ENCODE data around the gene TMEM132D.

The TMEM132D gene

DNA sequence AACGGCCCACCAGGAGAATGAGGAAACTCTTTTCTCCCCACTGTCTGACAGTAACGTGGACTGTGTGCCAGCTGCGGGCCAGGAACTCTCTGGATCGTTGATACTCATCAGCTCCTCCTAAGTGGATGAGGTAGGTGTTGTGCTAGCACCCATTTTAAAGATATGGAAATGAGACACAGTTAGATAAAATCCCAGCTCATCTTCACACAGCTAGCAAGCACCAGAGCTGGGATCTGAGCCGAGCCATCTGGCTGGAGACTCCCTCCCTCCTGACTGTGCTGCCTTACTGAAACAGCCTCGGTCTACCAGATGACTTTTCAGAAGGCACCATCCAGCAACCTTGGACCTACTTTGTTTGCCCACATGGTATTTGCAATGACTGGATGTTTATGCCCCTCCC lies 49.2 kb downstream of the TMEM132D start:
- TF ChIP-seq, protein P1, sequence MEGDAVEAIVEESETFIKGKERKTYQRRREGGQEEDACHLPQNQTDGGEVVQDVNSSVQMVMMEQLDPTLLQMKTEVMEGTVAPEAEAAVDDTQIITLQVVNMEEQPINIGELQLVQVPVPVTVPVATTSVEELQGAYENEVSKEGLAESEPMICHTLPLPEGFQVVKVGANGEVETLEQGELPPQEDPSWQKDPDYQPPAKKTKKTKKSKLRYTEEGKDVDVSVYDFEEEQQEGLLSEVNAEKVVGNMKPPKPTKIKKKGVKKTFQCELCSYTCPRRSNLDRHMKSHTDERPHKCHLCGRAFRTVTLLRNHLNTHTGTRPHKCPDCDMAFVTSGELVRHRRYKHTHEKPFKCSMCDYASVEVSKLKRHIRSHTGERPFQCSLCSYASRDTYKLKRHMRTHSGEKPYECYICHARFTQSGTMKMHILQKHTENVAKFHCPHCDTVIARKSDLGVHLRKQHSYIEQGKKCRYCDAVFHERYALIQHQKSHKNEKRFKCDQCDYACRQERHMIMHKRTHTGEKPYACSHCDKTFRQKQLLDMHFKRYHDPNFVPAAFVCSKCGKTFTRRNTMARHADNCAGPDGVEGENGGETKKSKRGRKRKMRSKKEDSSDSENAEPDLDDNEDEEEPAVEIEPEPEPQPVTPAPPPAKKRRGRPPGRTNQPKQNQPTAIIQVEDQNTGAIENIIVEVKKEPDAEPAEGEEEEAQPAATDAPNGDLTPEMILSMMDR (IDR thresholded peaks at IDR 0.05) = no peak
- Mint-ChIP-seq H3K27me3 (ENCODE audit: low read depth, poor library complexity) (peaks cover 2% of the 10 kb centered on the region), H3K4me1 (peaks cover 35% of the 10 kb centered on the region), H3K9me3 (no peaks in the 10 kb centered on the region), H3K36me3 (ENCODE audit: low read depth) (no peaks in the 10 kb centered on the region), H3K27ac (peak overlapping the region; percentile 86), H3K4me3 (no peak overlapping the region)
- no peak for DNase-seq

DNA sequence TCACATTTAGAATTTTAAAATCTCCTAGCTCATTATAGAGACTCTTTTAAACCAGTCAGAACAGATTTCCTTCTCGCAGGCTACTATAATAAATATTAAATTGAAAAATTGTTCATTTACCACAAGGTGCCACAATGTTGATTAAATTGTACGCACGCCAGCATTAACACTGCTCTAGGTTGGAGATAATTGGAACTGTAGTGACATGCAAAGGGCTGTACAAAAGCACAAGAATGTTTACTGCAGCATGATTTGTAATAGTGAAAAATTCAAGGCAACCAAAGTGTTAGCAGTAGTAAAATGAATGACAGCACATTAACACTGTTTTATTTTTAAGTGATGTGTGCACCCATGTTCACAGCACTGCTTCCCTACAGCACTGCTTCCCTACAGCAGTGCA lies 52.5 kb downstream of the TMEM132D start:
- no peak for DNase-seq
- H3K9me3 Mint-ChIP-seq = no peaks in the 10 kb centered on the region

DNA sequence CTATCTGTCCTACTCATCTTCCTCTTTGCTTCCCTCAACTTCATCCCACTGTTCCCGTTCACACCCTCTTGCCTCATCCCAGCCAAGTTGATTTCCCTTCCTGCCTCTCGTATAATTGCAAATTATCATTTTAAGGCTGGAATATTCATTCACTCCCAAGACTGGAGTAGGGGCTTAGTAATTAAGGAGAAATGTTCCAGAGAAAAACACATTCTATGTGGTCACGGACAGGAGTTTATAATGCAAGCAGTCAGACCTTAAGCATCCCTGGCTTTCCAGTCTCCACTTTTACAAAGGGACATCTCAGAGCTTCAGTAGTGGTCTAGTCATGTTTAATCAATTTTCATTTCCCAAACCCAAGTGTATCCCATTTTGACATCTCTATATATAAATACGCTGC lies 54.9 kb downstream of the TMEM132D start:
- peaks cover 5% of the 10 kb centered on the region for H3K27me3 Mint-ChIP-seq (ENCODE audit: low read depth, poor library complexity)
- no peak for DNase-seq
- peaks cover 10% of the 10 kb centered on the region for H3K9me3 Mint-ChIP-seq
- no peaks in the 10 kb centered on the region for H3K36me3 Mint-ChIP-seq (ENCODE audit: low read depth)
- no peak overlapping the region for H3K4me3 Mint-ChIP-seq
- TF ChIP-seq, protein P1 (IDR thresholded peaks at IDR 0.05) = no peak
- peaks cover 37% of the 10 kb centered on the region for H3K4me1 Mint-ChIP-seq
- H3K27ac Mint-ChIP-seq = no peak overlapping the region

More for the DNA sequence above, 52.5 kb downstream of the TMEM132D start:
- H3K4me3 Mint-ChIP-seq = no peak overlapping the region
- TF ChIP-seq, protein P1 (IDR thresholded peaks at IDR 0.05) = no peak
- H3K27ac Mint-ChIP-seq = no peak overlapping the region
- H3K27me3 Mint-ChIP-seq (ENCODE audit: low read depth, poor library complexity) = peaks cover 5% of the 10 kb centered on the region
- peaks cover 40% of the 10 kb centered on the region for H3K4me1 Mint-ChIP-seq
- no peaks in the 10 kb centered on the region for H3K36me3 Mint-ChIP-seq (ENCODE audit: low read depth)

DNA sequence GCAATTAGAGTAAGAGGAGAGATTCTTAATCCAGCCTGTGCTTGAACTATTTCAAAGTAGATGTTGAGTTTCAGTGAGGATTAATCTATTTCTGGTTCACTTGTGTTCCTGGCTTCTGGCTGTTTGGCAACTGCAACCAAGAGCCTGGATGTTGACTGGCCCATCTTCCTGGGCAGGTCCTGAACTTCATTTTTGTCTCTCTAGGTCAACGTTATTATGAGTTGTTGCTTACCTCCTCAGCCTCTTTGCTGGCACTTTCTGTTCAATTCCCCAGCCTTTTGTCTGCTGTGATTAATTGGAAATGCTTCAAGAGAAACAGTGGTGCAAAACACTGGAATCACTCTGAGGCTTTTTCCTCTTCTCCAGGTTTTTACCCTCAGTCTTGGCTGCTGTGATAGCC lies 56.8 kb downstream of the TMEM132D start:
- DNase-seq = no peak
- Mint-ChIP-seq H3K4me3 (no peak overlapping the region), H3K36me3 (ENCODE audit: low read depth) (no peaks in the 10 kb centered on the region), H3K9me3 (peaks cover 10% of the 10 kb centered on the region), H3K27me3 (ENCODE audit: low read depth, poor library complexity) (peaks cover 2% of the 10 kb centered on the region), H3K4me1 (peaks cover 22% of the 10 kb centered on the region), H3K27ac (no peak overlapping the region)
- TF ChIP-seq, protein P1 (IDR thresholded peaks at IDR 0.05) = no peak

DNA sequence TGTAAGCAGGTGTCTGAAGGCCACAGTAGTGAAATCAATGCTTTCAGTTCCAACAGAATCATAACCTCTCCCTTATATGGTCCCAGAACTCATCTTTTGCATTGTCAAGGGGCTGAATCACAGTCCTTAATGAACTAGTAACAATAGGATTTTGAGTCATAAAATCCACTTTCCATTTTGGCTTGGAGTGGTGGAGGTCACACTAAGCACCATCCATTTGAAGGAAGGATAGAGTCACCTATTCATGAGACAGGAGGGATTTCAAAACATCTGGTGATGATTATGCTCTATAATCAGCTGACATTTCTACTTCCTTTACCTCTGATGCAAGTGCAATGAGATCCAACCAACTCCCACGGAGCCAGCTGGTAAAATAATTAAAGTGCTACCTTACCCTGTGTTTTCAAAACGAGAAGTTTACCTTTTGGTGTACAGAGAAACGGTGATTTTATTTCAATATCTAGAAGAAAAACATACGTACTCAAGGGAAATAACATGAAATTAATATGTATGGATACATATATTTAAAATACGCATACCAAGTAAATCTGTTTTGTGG lies 59.1 kb downstream of the TMEM132D start:
- peaks cover 2% of the 10 kb centered on the region for H3K27me3 Mint-ChIP-seq (ENCODE audit: low read depth, poor library complexity)
- no peaks in the 10 kb centered on the region for H3K36me3 Mint-ChIP-seq (ENCODE audit: low read depth)
- peaks cover 10% of the 10 kb centered on the region for H3K9me3 Mint-ChIP-seq
- DNase-seq = no peak
- H3K27ac Mint-ChIP-seq = no peak overlapping the region
- peaks cover 11% of the 10 kb centered on the region for H3K4me1 Mint-ChIP-seq
- no peak overlapping the region for H3K4me3 Mint-ChIP-seq
- TF ChIP-seq, protein P1 (IDR thresholded peaks at IDR 0.05) = no peak

DNA sequence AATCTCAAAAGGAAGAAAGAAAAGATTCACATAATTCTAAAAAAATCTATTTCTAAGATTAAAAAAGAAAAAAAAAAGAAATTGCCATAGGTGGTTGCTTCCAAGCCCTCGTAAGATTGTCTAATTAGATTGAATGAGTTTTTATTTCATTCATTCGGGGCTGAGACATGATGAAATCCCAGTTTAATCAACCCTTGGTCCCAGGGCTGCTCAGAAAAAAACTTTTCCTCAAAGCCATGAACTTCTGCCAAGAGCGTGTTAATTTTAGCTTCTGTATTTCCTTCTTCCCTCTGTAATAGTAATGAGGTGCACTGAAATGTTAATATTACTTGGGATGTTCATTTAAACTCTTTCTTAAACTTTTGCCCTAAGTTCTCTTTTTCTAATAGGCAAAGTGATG lies 62.6 kb downstream of the TMEM132D start:
- Mint-ChIP-seq H3K27me3 (ENCODE audit: low read depth, poor library complexity) (no peaks in the 10 kb centered on the region), H3K9me3 (peaks cover 10% of the 10 kb centered on the region), H3K4me3 (no peak overlapping the region), H3K27ac (no peak overlapping the region), H3K4me1 (peaks cover 13% of the 10 kb centered on the region), H3K36me3 (ENCODE audit: low read depth) (no peaks in the 10 kb centered on the region)
- TF ChIP-seq, protein P1 (IDR thresholded peaks at IDR 0.05) = no peak
- DNase-seq = no peak

All from nephron progenitor cell (in vitro differentiated cells).